Measurements from ENCODE around the gene TLCD4. TPM values are rescaled to one million over a fixed set of nuclear protein-coding genes. Genes with fewer than 3 reads are reported as not detected.

The TLCD4 gene
- total RNA-seq, 1 experiment from 2014 or later = 2.0 TPM

DNA sequence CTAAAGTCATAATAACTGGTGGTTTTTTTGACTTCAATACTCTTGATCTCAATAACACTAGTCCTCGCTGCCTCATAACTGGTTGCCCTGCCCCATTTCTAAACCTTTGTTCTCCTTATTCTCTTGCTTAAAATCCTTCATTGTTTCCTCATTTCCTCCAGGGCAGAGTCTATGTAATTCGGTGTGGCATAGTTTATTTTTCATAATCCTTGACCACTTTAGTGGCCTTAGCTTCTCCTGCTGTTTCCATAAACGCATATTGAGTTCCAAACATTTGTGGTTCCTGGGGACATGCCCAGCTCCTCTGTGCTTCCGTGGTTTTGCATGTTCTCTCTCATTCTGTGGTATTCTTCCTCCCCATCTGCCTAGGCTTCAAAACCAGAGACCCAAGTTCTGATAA lies 19.0 kb upstream of the TLCD4 start:
- POLR2A ChIA-PET = no interaction called here
- CTCF ChIA-PET = interaction anchor here (0.6 kb wide), 1 partner anchor 506 kb away, joined by 3 read pairs; no protein-coding TSS in a partner anchor

DNA sequence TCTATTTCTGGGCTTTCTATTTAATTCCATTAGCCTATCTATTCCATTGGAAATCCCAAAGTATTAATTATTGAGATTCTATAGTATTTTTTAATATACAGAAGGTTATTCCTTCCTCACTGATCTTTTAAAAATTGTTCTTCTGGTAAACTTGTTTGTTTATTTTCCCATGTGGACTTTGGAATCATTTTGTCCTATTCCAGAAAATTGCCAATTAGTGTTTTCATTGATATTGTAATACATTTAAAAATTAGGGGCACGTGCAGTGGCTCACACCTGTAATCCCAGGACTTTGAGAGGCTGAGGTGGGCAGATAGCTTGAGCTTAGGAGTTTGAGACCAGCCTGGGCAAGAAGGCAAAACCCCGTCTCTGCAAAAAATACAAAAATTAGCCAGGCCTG lies 8.4 kb upstream of the TLCD4 start:
- ATAC-seq (no peak), DNase-seq (ENCODE audit: low spot score) (no peak)
- Mint-ChIP-seq H3K9me3 (no peaks in the 10 kb centered on the region), H3K27me3 (ENCODE audit: low read depth) (no peaks in the 10 kb centered on the region), H3K27ac (no peak overlapping the region), H3K4me1 (peaks cover 5% of the 10 kb centered on the region), H3K36me3 (no peaks in the 10 kb centered on the region), H3K4me3 (no peak overlapping the region)
- POLR2A ChIA-PET = no interaction called here
- CTCF ChIA-PET = no interaction called here
- TF ChIP-seq ZNF423 (CRISPR knock-in tag; IDR thresholded peaks at IDR 0.05) = no peak
- no peak for TF ChIP-seq ELF4 (CRISPR knock-in tag; IDR thresholded peaks at IDR 0.05; ENCODE audit: low read depth)
- TF ChIP-seq, protein P1, sequence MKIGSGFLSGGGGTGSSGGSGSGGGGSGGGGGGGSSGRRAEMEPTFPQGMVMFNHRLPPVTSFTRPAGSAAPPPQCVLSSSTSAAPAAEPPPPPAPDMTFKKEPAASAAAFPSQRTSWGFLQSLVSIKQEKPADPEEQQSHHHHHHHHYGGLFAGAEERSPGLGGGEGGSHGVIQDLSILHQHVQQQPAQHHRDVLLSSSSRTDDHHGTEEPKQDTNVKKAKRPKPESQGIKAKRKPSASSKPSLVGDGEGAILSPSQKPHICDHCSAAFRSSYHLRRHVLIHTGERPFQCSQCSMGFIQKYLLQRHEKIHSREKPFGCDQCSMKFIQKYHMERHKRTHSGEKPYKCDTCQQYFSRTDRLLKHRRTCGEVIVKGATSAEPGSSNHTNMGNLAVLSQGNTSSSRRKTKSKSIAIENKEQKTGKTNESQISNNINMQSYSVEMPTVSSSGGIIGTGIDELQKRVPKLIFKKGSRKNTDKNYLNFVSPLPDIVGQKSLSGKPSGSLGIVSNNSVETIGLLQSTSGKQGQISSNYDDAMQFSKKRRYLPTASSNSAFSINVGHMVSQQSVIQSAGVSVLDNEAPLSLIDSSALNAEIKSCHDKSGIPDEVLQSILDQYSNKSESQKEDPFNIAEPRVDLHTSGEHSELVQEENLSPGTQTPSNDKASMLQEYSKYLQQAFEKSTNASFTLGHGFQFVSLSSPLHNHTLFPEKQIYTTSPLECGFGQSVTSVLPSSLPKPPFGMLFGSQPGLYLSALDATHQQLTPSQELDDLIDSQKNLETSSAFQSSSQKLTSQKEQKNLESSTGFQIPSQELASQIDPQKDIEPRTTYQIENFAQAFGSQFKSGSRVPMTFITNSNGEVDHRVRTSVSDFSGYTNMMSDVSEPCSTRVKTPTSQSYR (CRISPR knock-in tag; IDR thresholded peaks at IDR 0.05) = no peak
- TF ChIP-seq, protein P2, sequence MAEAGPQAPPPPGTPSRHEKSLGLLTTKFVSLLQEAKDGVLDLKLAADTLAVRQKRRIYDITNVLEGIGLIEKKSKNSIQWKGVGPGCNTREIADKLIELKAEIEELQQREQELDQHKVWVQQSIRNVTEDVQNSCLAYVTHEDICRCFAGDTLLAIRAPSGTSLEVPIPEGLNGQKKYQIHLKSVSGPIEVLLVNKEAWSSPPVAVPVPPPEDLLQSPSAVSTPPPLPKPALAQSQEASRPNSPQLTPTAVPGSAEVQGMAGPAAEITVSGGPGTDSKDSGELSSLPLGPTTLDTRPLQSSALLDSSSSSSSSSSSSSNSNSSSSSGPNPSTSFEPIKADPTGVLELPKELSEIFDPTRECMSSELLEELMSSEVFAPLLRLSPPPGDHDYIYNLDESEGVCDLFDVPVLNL (CRISPR knock-in tag; IDR thresholded peaks at IDR 0.05; ENCODE audit: borderline replicate concordance, low read depth) = no peak
- no peak for TF ChIP-seq ZNF219 (CRISPR knock-in tag; IDR thresholded peaks at IDR 0.05; ENCODE audit: borderline replicate concordance)
- TF ChIP-seq OVOL2 (CRISPR knock-in tag; IDR thresholded peaks at IDR 0.05; ENCODE audit: borderline replicate concordance) = no peak
- no peak for TF ChIP-seq HMGA2 (CRISPR knock-in tag; IDR thresholded peaks at IDR 0.05)
- TF ChIP-seq NR2C2 (CRISPR knock-in tag; IDR thresholded peaks at IDR 0.05) = no peak
- no peak for TF ChIP-seq SMAD3 (CRISPR knock-in tag; IDR thresholded peaks at IDR 0.05; ENCODE audit: borderline replicate concordance)
- TF ChIP-seq, protein P3, sequence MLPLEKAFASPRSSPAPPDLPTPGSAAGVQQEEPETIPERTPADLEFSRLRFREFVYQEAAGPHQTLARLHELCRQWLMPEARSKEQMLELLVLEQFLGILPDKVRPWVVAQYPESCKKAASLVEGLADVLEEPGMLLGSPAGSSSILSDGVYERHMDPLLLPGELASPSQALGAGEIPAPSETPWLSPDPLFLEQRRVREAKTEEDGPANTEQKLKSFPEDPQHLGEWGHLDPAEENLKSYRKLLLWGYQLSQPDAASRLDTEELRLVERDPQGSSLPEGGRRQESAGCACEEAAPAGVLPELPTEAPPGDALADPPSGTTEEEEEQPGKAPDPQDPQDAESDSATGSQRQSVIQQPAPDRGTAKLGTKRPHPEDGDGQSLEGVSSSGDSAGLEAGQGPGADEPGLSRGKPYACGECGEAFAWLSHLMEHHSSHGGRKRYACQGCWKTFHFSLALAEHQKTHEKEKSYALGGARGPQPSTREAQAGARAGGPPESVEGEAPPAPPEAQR (CRISPR knock-in tag; IDR thresholded peaks at IDR 0.05) = no peak
- TF ChIP-seq ATF1 (CRISPR knock-in tag; IDR thresholded peaks at IDR 0.05) = no peak
- TF ChIP-seq, protein P4, sequence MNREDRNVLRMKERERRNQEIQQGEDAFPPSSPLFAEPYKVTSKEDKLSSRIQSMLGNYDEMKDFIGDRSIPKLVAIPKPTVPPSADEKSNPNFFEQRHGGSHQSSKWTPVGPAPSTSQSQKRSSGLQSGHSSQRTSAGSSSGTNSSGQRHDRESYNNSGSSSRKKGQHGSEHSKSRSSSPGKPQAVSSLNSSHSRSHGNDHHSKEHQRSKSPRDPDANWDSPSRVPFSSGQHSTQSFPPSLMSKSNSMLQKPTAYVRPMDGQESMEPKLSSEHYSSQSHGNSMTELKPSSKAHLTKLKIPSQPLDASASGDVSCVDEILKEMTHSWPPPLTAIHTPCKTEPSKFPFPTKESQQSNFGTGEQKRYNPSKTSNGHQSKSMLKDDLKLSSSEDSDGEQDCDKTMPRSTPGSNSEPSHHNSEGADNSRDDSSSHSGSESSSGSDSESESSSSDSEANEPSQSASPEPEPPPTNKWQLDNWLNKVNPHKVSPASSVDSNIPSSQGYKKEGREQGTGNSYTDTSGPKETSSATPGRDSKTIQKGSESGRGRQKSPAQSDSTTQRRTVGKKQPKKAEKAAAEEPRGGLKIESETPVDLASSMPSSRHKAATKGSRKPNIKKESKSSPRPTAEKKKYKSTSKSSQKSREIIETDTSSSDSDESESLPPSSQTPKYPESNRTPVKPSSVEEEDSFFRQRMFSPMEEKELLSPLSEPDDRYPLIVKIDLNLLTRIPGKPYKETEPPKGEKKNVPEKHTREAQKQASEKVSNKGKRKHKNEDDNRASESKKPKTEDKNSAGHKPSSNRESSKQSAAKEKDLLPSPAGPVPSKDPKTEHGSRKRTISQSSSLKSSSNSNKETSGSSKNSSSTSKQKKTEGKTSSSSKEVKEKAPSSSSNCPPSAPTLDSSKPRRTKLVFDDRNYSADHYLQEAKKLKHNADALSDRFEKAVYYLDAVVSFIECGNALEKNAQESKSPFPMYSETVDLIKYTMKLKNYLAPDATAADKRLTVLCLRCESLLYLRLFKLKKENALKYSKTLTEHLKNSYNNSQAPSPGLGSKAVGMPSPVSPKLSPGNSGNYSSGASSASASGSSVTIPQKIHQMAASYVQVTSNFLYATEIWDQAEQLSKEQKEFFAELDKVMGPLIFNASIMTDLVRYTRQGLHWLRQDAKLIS (CRISPR knock-in tag; IDR thresholded peaks at IDR 0.05; ENCODE audit: borderline replicate concordance) = no peak

More for the DNA sequence above, 19.0 kb upstream of the TLCD4 start:
- no peaks in the 10 kb centered on the region for H3K9me3 Mint-ChIP-seq
- no peaks in the 10 kb centered on the region for H3K4me1 Mint-ChIP-seq
- TF ChIP-seq, protein P5, sequence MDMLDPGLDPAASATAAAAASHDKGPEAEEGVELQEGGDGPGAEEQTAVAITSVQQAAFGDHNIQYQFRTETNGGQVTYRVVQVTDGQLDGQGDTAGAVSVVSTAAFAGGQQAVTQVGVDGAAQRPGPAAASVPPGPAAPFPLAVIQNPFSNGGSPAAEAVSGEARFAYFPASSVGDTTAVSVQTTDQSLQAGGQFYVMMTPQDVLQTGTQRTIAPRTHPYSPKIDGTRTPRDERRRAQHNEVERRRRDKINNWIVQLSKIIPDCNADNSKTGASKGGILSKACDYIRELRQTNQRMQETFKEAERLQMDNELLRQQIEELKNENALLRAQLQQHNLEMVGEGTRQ (CRISPR knock-in tag; IDR thresholded peaks at IDR 0.05) = no peak
- no peak for TF ChIP-seq ZNF423 (CRISPR knock-in tag; IDR thresholded peaks at IDR 0.05)
- TF ChIP-seq, protein P3 (CRISPR knock-in tag; IDR thresholded peaks at IDR 0.05) = no peak
- TF ChIP-seq, protein P6, sequence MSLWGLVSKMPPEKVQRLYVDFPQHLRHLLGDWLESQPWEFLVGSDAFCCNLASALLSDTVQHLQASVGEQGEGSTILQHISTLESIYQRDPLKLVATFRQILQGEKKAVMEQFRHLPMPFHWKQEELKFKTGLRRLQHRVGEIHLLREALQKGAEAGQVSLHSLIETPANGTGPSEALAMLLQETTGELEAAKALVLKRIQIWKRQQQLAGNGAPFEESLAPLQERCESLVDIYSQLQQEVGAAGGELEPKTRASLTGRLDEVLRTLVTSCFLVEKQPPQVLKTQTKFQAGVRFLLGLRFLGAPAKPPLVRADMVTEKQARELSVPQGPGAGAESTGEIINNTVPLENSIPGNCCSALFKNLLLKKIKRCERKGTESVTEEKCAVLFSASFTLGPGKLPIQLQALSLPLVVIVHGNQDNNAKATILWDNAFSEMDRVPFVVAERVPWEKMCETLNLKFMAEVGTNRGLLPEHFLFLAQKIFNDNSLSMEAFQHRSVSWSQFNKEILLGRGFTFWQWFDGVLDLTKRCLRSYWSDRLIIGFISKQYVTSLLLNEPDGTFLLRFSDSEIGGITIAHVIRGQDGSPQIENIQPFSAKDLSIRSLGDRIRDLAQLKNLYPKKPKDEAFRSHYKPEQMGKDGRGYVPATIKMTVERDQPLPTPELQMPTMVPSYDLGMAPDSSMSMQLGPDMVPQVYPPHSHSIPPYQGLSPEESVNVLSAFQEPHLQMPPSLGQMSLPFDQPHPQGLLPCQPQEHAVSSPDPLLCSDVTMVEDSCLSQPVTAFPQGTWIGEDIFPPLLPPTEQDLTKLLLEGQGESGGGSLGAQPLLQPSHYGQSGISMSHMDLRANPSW (CRISPR knock-in tag; conservative IDR thresholded peaks at IDR 0.05; ENCODE audit: low read depth) = no peak
- TF ChIP-seq RELA (CRISPR knock-in tag; IDR thresholded peaks at IDR 0.05; ENCODE audit: borderline replicate concordance) = no peak
- TF ChIP-seq, protein P2 (CRISPR knock-in tag; IDR thresholded peaks at IDR 0.05; ENCODE audit: borderline replicate concordance, low read depth) = no peak
- no peak overlapping the region for H3K4me3 Mint-ChIP-seq
- no peak for DNase-seq (ENCODE audit: low spot score)
- H3K27ac Mint-ChIP-seq = no peak overlapping the region
- no peaks in the 10 kb centered on the region for H3K36me3 Mint-ChIP-seq
- ATAC-seq = no peak
- H3K27me3 Mint-ChIP-seq (ENCODE audit: low read depth) = no peaks in the 10 kb centered on the region
